Kidney epithelial cell (primary cell): Measurements from ENCODE around the gene ANKLE2. TPM values are rescaled to one million over a fixed set of nuclear protein-coding genes. Genes with fewer than 3 reads are reported as not detected.

ENCODE experiments used
- DNase-seq: peaks from one replicate; pipeline ENCODE4 v3.0.0-alpha.2; 2010; ENCODE audit warnings: low read depth
- H3K27me3 ChIP-seq: 2 replicates; pipeline ENCODE4 v1.6.0; 2011; ENCODE audit warnings: low read length; ENCODE audit not compliant: control insufficient read depth, insufficient read depth
- H3K36me3 ChIP-seq: 2 replicates; pipeline ENCODE4 v1.5.1; 2011; ENCODE audit warnings: low read length; ENCODE audit not compliant: control insufficient read depth, insufficient read depth
- H3K4me3 ChIP-seq: 2 replicates; pipeline ENCODE4 v1.5.1; 2011; ENCODE audit warnings: low read depth, mild to moderate bottlenecking, control low read depth, low read length
- total RNA-seq: library from RNA; depleted of rRNA; stranded (reverse); fragments of >200 nt; gene quantifications from 2 replicates; pipeline ENCODE4 v1.2.3, GENCODE V29; 2015
- TF ChIP-seq, protein P1 (sequence below): IDR thresholded peaks from 2 replicates; pipeline ENCODE4 v1.5.1; 2011; ENCODE audit warnings: mild to moderate bottlenecking, moderate library complexity, low read length, control low read depth, inconsistent platforms; ENCODE audit not compliant: insufficient read depth, poor library complexity, severe bottlenecking

Gene ANKLE2
- total RNA-seq, 1 donor from 2014 or later = 115 TPM

DNA sequence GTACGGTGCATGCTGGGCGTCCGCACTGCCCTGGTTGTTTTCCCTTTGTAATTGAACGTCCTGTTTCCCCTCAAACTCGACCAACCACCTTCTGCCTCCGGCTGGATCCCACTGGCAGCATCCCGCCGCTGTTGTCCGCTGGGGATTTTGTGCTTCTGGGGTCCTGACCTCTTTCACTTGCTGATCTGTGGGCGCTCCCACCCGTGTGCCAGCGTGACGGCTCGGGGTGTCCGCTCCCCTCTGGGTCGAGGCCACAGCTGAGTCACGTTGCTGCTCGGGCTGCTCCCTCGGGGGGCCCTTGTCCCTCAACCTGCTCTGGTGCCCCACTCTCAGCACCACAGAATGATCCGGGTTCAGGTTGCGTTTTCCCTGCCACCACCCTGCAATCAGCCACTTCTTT lies 43.0 kb downstream of the ANKLE2 start:
- peaks cover 5% of the 10 kb centered on the region for H3K36me3 ChIP-seq
- TF ChIP-seq, protein P1, sequence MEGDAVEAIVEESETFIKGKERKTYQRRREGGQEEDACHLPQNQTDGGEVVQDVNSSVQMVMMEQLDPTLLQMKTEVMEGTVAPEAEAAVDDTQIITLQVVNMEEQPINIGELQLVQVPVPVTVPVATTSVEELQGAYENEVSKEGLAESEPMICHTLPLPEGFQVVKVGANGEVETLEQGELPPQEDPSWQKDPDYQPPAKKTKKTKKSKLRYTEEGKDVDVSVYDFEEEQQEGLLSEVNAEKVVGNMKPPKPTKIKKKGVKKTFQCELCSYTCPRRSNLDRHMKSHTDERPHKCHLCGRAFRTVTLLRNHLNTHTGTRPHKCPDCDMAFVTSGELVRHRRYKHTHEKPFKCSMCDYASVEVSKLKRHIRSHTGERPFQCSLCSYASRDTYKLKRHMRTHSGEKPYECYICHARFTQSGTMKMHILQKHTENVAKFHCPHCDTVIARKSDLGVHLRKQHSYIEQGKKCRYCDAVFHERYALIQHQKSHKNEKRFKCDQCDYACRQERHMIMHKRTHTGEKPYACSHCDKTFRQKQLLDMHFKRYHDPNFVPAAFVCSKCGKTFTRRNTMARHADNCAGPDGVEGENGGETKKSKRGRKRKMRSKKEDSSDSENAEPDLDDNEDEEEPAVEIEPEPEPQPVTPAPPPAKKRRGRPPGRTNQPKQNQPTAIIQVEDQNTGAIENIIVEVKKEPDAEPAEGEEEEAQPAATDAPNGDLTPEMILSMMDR = no peak
- no peaks in the 10 kb centered on the region for H3K27me3 ChIP-seq
- no peak overlapping the region for H3K4me3 ChIP-seq
- no peak for DNase-seq

GRCh38 chr12:132717531-132718387 lies 43.9 kb downstream of the ANKLE2 start:
- TF ChIP-seq, protein P1 = no peak
- DNase-seq = no peak
- Histone ChIP-seq H3K27me3 (no peaks in the 10 kb centered on the region), H3K4me3 (no peak overlapping the region), H3K36me3 (peaks cover 5% of the 10 kb centered on the region)

DNA sequence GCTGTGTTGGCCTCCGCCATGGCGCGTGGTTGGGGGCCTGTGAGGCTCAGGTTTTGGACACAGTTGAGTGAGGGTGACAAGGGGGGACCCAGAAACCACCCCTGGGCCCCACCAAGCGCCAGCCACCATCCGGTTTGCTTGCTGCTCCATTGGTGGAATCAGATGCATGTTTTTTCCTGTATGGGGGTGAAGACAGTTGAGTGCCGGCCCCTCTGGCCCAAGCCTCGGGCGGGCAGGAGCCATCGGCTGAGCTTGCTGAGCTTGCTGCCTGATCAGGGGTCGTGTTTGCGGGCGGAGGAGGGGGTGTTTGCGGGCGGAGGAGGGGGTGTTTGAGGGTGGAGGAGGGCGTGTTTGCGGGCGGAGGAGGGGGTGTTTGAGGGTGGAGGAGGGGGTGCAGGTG lies 44.6 kb downstream of the ANKLE2 start:
- H3K36me3 ChIP-seq = peaks cover 5% of the 10 kb centered on the region

DNA sequence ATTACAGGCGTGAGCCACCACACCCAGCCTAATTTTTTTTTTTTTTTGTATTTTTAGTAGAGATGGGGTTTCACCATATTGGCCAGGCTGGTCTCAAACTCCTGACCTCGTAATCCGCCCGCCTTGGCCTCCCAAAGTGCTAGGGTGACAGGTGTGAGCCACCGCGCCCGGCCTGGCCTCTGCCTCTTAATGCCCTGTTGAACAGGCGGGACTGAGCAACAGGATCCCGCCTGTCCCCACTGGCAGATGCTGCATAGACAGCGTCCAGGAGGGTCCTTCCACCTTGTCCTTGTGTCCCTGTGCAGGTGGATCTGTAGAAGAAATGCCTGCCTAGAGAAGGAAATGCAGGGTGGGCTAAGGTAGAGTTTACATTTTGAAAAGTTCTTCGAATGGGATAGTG lies 45.3 kb downstream of the ANKLE2 start:
- DNase-seq = no peak
- no peaks in the 10 kb centered on the region for H3K27me3 ChIP-seq
- no peak overlapping the region for H3K4me3 ChIP-seq
- peaks cover 5% of the 10 kb centered on the region for H3K36me3 ChIP-seq
- TF ChIP-seq, protein P1 = no peak

More for the DNA sequence above, 44.6 kb downstream of the ANKLE2 start:
- no peak for DNase-seq
- TF ChIP-seq, protein P1 = no peak
- no peaks in the 10 kb centered on the region for H3K27me3 ChIP-seq
- H3K4me3 ChIP-seq = no peak overlapping the region

DNA sequence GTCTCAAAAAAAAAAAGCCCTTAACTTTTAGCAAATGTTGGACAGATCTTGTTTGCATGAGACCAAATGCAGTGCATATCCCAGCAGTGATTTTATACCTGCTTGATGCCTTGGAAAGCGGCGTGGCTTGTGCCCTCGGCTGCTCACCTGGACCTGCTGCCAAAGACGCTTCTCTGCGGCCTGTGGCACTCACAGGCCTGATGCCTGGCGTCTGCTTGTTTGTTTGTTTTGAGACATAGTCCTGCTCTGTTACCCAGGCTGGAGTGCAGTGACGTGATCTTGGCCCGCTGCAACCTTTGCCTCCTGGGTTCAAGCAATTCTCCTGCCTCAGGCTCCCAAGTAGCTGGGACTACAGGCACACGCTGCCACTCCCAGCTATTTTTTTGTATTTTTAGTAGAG lies 45.8 kb downstream of the ANKLE2 start:
- H3K4me3 ChIP-seq = no peak overlapping the region
- no peaks in the 10 kb centered on the region for H3K27me3 ChIP-seq
- no peak for DNase-seq
- TF ChIP-seq, protein P1 = no peak
- H3K36me3 ChIP-seq = peaks cover 5% of the 10 kb centered on the region

DNA sequence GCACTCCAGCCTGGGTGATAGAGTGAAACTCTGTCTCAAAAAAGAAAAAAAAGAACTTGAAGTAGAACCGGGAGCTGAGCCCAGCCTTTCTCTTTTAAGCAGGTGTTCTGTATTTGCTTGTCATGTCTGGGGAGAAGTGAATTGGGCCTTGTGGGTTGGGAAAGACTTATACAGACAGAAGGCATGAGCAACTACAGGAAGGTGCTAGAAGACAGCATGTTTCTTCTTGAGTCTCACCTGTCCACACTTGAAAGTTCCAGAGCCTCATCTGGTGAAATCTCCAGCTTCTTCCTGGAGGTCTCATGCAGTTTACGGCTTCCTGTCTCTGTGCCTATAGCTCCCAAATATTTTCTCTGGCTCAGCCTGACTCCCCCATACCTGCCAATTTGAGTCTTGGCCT lies 48.5 kb downstream of the ANKLE2 start:
- DNase-seq = no peak
- H3K36me3 ChIP-seq = no peaks in the 10 kb centered on the region

More for the DNA sequence above, 48.5 kb downstream of the ANKLE2 start:
- TF ChIP-seq, protein P1 = no peak
- Histone ChIP-seq H3K27me3 (no peaks in the 10 kb centered on the region), H3K4me3 (no peak overlapping the region)
